GM18517 (cell line): ENCODE results near the gene RGS5.
"Not testable (repeated sequence)": the region's sequence is repeated elsewhere in the genome, so short reads cannot be mapped to it uniquely, and the experiment has no call there.

Experiments
- ATAC-seq: cut with Tn5 transposase; IDR thresholded peaks from one replicate; pipeline ENCODE4 v1.9.1; 2021; ENCODE audit warnings: mild to moderate bottlenecking, moderate library complexity; ENCODE audit not compliant: unreplicated experiment

Gene RGS5

GRCh38 chr1:163202833-163203451 is at the start of gene RGS5:
RGS5 (minus strand) TSS chr1:163202916; CDS start chr1:163202835, 81 bp downstream.
- ATAC-seq: no peak

GRCh38 chr1:163250382-163250974 is 47.8 kb upstream of the RGS5 start:
- ATAC-seq: no peak

- no peak for ATAC-seq
These were observed 45.3 kb upstream of the RGS5 start for GRCh38 chr1:163248064-163248463.

- ATAC-seq: not testable (repeated sequence)
These were observed 41.9 kb upstream of the RGS5 start for GRCh38 chr1:163244648-163245047.

GRCh38 chr1:163241746-163242145 is 39.0 kb upstream of the RGS5 start:
- ATAC-seq: no peak

GRCh38 chr1:163240705-163241104 is 38.0 kb upstream of the RGS5 start:
- no peak for ATAC-seq

GRCh38 chr1:163233643-163234042 is 30.9 kb upstream of the RGS5 start:
- ATAC-seq: not testable (repeated sequence)

- no peak for ATAC-seq
These were observed 28.7 kb upstream of the RGS5 start for GRCh38 chr1:163231385-163231784.

- ATAC-seq: no peak
These were observed 28.1 kb upstream of the RGS5 start for GRCh38 chr1:163230827-163231226.

GRCh38 chr1:163228271-163228670 is 25.6 kb upstream of the RGS5 start:
- ATAC-seq: not testable (repeated sequence)

- no peak for ATAC-seq
These were observed 24.4 kb upstream of the RGS5 start for GRCh38 chr1:163227126-163227525.

GRCh38 chr1:163213626-163214025 is 10.9 kb upstream of the RGS5 start:
- no peak for ATAC-seq

GRCh38 chr1:163211667-163212066 is 9.0 kb upstream of the RGS5 start:
- ATAC-seq: no peak

- no peak for ATAC-seq
These were observed 2.8 kb upstream of the RGS5 start for GRCh38 chr1:163205513-163205912.

GRCh38 chr1:163203561-163203960 is 845 bp upstream of the RGS5 start:
- no peak for ATAC-seq

- ATAC-seq: no peak
These were observed 810 bp downstream of the RGS5 start for GRCh38 chr1:163201906-163202305.

GRCh38 chr1:163197022-163197421 is 5.7 kb downstream of the RGS5 start:
- no peak for ATAC-seq

GRCh38 chr1:163196449-163196787 is 6.3 kb downstream of the RGS5 start:
- no peak for ATAC-seq

GRCh38 chr1:163195728-163196448 is 6.8 kb downstream of the RGS5 start:
- no peak for ATAC-seq

- ATAC-seq: no peak
These were observed 11.4 kb downstream of the RGS5 start for GRCh38 chr1:163191301-163191700.

GRCh38 chr1:163188947-163189346 is 13.8 kb downstream of the RGS5 start:
- ATAC-seq: no peak

GRCh38 chr1:163187849-163188248 is 14.9 kb downstream of the RGS5 start:
- ATAC-seq: no peak
